Endothelial cell (in vitro differentiated cells): ENCODE measurements around the gene METRNL. TPM values are rescaled to one million over a fixed set of nuclear protein-coding genes. Genes with fewer than 3 reads are reported as not detected.
"Not testable (repeated sequence)": the region's sequence is repeated elsewhere in the genome, so short reads cannot be mapped to it uniquely, and the experiment has no call there.

Experiments
- DNase-seq: peaks from one replicate; pipeline ENCODE4 v3.0.0; 2021; ENCODE audit warnings: low spot score
- H3K27ac Mint-ChIP-seq: one replicate; pipeline ENCODE4 v1.8.0; 2021; ENCODE audit warnings: mixed read lengths, inconsistent platforms; ENCODE audit not compliant: unreplicated experiment
- H3K27me3 Mint-ChIP-seq: one replicate; pipeline ENCODE4 v1.8.0; 2021; ENCODE audit warnings: mild to moderate bottlenecking, moderate library complexity, mixed read lengths, inconsistent platforms; ENCODE audit not compliant: unreplicated experiment
- H3K36me3 Mint-ChIP-seq: one replicate; pipeline ENCODE4 v1.8.0; 2021; ENCODE audit warnings: mild to moderate bottlenecking, low read depth, mixed read lengths, inconsistent platforms; ENCODE audit not compliant: unreplicated experiment
- H3K4me1 Mint-ChIP-seq: one replicate; pipeline ENCODE4 v1.8.0; 2021; ENCODE audit warnings: mild to moderate bottlenecking, mixed read lengths, inconsistent platforms; ENCODE audit not compliant: unreplicated experiment
- H3K4me3 Mint-ChIP-seq: one replicate; pipeline ENCODE4 v1.8.0; 2021; ENCODE audit warnings: mild to moderate bottlenecking, mixed read lengths, inconsistent platforms; ENCODE audit not compliant: unreplicated experiment
- H3K9me3 Mint-ChIP-seq: one replicate; pipeline ENCODE4 v1.8.0; 2021; ENCODE audit warnings: mixed read lengths, inconsistent platforms; ENCODE audit not compliant: unreplicated experiment
- long read RNA-seq: library from polyadenylated mRNA; unstranded; transcript quantifications from one replicate; pipeline ENCODE4 v2.0.0, GENCODE V29; 2020; ENCODE audit not compliant: unreplicated experiment
- total RNA-seq: library from RNA; stranded (reverse); fragmentation: NEBNext Ultra II Directional; extraction: Animal tissue kit (Norgen Biotek cat#: 25700); gene quantifications from one replicate; pipeline ENCODE4 v1.2.1, GENCODE V29; 2021; ENCODE audit not compliant: unreplicated experiment
- TF ChIP-seq, protein P1 (sequence below): fragments of 200-600 bp; sonication (generic); IDR thresholded peaks from one replicate; pipeline ENCODE4 v1.5.0; 2021; ENCODE audit warnings: antibody characterized with exemption; ENCODE audit not compliant: unreplicated experiment

Gene METRNL, protein sequence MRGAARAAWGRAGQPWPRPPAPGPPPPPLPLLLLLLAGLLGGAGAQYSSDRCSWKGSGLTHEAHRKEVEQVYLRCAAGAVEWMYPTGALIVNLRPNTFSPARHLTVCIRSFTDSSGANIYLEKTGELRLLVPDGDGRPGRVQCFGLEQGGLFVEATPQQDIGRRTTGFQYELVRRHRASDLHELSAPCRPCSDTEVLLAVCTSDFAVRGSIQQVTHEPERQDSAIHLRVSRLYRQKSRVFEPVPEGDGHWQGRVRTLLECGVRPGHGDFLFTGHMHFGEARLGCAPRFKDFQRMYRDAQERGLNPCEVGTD
- total RNA-seq, result 5.3 TPM
- long read RNA-seq, result 0 reads

DNA sequence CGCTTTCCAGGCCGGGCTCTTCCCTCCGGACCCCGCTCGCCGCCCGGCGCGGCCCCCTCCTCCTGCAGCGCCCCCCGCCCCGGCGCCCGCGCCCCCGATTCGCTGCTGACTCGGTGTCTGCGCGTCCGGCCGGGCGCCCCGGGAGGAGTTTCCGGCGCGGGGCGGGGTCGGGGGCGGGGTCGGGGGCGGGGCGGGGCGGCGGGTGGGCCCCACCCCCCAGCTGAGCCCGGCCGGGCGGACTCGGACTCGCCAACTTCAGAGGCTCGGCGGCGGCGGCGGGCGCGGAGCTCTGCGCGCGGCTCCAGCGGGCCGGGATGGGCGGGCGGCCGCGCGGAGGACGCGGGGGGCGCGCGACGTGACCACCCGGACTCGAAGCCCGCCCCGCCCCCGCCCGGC, at the start of gene METRNL:
Gene METRNL, plus strand, starts transcription at position 258 of the 396 bp plus-strand sequence. CDS start 207 bp downstream, outside the sequence.
- H3K27me3 Mint-ChIP-seq, result peaks cover 19% of the 10 kb centered on the region
- peak; percentile 67 for DNase-seq
- H3K9me3 Mint-ChIP-seq, result no peaks in the 10 kb centered on the region

DNA sequence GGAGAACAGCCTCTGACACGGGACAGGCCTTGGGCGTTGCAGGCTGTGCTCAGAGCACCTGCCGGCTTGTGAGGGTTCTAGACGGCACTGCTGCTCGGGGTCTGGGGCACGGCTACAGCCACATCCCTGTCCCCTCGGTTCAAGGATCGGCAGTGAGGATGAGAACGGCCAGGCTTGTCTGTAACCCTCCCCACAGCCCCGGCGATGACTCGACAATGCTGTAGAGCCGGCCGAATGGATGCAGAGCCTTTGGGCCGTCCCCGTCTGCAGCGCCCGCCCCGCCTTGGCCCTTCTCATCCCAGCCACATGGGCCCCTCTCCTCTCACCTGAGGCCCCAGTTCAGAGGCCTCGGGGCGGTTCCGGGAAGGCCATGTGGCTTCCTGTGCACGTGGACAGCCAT, 49.0 kb upstream of the METRNL start:
- H3K4me1 Mint-ChIP-seq, result peaks cover 3% of the 10 kb centered on the region
- peaks cover 5% of the 10 kb centered on the region for H3K9me3 Mint-ChIP-seq
- no peak overlapping the region for H3K27ac Mint-ChIP-seq
- TF ChIP-seq, protein P1, sequence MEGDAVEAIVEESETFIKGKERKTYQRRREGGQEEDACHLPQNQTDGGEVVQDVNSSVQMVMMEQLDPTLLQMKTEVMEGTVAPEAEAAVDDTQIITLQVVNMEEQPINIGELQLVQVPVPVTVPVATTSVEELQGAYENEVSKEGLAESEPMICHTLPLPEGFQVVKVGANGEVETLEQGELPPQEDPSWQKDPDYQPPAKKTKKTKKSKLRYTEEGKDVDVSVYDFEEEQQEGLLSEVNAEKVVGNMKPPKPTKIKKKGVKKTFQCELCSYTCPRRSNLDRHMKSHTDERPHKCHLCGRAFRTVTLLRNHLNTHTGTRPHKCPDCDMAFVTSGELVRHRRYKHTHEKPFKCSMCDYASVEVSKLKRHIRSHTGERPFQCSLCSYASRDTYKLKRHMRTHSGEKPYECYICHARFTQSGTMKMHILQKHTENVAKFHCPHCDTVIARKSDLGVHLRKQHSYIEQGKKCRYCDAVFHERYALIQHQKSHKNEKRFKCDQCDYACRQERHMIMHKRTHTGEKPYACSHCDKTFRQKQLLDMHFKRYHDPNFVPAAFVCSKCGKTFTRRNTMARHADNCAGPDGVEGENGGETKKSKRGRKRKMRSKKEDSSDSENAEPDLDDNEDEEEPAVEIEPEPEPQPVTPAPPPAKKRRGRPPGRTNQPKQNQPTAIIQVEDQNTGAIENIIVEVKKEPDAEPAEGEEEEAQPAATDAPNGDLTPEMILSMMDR, result no peak
- DNase-seq, result no peak
- peaks cover 24% of the 10 kb centered on the region for H3K36me3 Mint-ChIP-seq
- H3K4me3 Mint-ChIP-seq, result no peak overlapping the region
- H3K27me3 Mint-ChIP-seq, result peaks cover 2% of the 10 kb centered on the region

More for the DNA sequence above, at the start of gene METRNL:
- Mint-ChIP-seq H3K4me3 (no peak within 1 kb of the TSS), H3K4me1 (peaks cover 2% of the 10 kb centered on the region), H3K27ac (no peak within 1 kb of the TSS), H3K36me3 (no peaks in the 10 kb centered on the region)
- TF ChIP-seq, protein P1, result no peak

- Mint-ChIP-seq H3K27me3 (peaks cover 2% of the 10 kb centered on the region), H3K27ac (no peak overlapping the region), H3K36me3 (peaks cover 25% of the 10 kb centered on the region), H3K9me3 (peaks cover 5% of the 10 kb centered on the region), H3K4me3 (no peak overlapping the region), H3K4me1 (no peaks in the 10 kb centered on the region)
- TF ChIP-seq, protein P1, result no peak
- DNase-seq, result no peak
Observed at GRCh38 chr17:83031321-83031945, 48.0 kb upstream of the METRNL start.

- not testable (repeated sequence) for H3K4me1 Mint-ChIP-seq, H3K9me3 Mint-ChIP-seq
Observed at GRCh38 chr17:83031946-83032451, 47.4 kb upstream of the METRNL start.

GRCh38 chr17:83032781-83033180, 46.6 kb upstream of the METRNL start:
- H3K9me3 Mint-ChIP-seq, result peaks cover 5% of the 10 kb centered on the region
- no peak overlapping the region for H3K27ac Mint-ChIP-seq
- no peaks in the 10 kb centered on the region for H3K4me1 Mint-ChIP-seq
- H3K27me3 Mint-ChIP-seq, result peaks cover 2% of the 10 kb centered on the region
- DNase-seq, result no peak
- TF ChIP-seq, protein P1, result no peak
- H3K36me3 Mint-ChIP-seq, result peaks cover 32% of the 10 kb centered on the region
- H3K4me3 Mint-ChIP-seq, result no peak overlapping the region

More at GRCh38 chr17:83031946-83032451, 47.4 kb upstream of the METRNL start:
- H3K27ac Mint-ChIP-seq, DNase-seq, H3K4me3 Mint-ChIP-seq, H3K27me3 Mint-ChIP-seq: not testable (repeated sequence)
- peaks cover 31% of the 10 kb centered on the region for H3K36me3 Mint-ChIP-seq
